ENCODE measurements around the gene MAST4.

Gene MAST4

DNA sequence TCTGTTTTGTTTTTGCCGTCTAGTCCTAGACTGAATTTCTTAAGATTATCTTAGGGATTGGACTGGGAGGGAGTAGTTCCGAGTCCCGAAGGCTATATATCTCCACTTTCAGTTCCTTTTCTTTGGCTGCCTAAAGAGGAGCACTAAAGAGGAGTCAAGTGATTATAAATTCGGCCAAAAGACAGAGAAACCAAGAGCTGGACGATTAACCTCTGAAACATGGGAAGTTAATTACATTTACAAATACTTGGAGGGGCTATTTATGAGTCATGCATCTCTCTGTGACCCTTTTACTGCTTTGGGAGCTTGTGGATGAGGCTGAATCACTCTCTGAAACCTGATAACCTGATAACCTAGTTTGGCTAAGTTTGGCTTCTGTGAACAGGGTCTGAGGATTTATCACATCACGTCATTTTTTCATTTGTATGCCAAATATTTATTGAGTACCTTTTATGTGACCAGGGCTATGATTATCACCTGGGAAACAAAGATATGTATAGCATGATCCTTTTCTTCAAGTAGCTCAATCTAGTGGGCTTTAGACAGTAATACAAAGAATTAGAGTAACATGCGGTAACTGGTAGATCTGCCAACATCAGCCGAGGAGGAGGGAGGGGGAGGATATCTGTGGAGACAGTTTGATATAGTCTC lies 419.5 kb downstream of the MAST4 start (continued):
- TF ChIP-seq SP3 (tag by site-specific recombination; IDR thresholded peaks at IDR 0.05) (0 out of 2 replicates have a peak, but pooled peaks have one; percentile 43), ZBTB26 (tag by site-specific recombination; optimal IDR thresholded peaks at IDR 0.05) (no peak), ZNF292 (tag by site-specific recombination; IDR thresholded peaks at IDR 0.05; ENCODE audit: borderline replicate concordance, low read depth) (no peak), HOXA7 (CRISPR knock-in tag; IDR thresholded peaks at IDR 0.05; ENCODE audit: borderline replicate concordance) (no peak), SALL2 (tag by site-specific recombination; IDR thresholded peaks at IDR 0.05; ENCODE audit: borderline replicate concordance) (no peak), YY1 (tag by site-specific recombination; IDR thresholded peaks at IDR 0.05) (no peak), ZNF544 (tag by site-specific recombination; IDR thresholded peaks at IDR 0.05) (no peak), ZNF768 (tag by site-specific recombination; IDR thresholded peaks at IDR 0.05) (no peak), ZNF664 (tag by site-specific recombination; IDR thresholded peaks at IDR 0.05) (peak; percentile 58), GLIS1 (tag by site-specific recombination; IDR thresholded peaks at IDR 0.05) (no peak; the same call in 1 of the 2 replicates), SETDB1 (IDR thresholded peaks at IDR 0.05; ENCODE audit: insufficient read length, low read length) (no peak), ZNF654 (tag by site-specific recombination; IDR thresholded peaks at IDR 0.05; ENCODE audit: low read depth) (no peak), ZNF830 (tag by site-specific recombination; IDR thresholded peaks at IDR 0.05; ENCODE audit: low read depth) (no peak), ZNF433 (tag by site-specific recombination; IDR thresholded peaks at IDR 0.05; ENCODE audit: low read depth) (no peak), PATZ1 (tag by site-specific recombination; IDR thresholded peaks at IDR 0.05) (peak; percentile 87), ZNF37A (tag by site-specific recombination; IDR thresholded peaks at IDR 0.05) (no peak), ZNF626 (tag by site-specific recombination; IDR thresholded peaks at IDR 0.05) (no peak), ZNF555 (tag by site-specific recombination; conservative IDR thresholded peaks at IDR 0.05) (no peak), ZBTB48 (tag by site-specific recombination; IDR thresholded peaks at IDR 0.05) (no peak; the same call in 1 of the 2 replicates), ZNF148 (tag by site-specific recombination; IDR thresholded peaks at IDR 0.05; ENCODE audit: borderline replicate concordance) (no peak), ZBTB21 (tag by site-specific recombination; IDR thresholded peaks at IDR 0.05) (peak; percentile 90), ZNF138 (tag by site-specific recombination; IDR thresholded peaks at IDR 0.05; ENCODE audit: borderline replicate concordance) (no peak)
- TF ChIP-seq, protein P1, sequence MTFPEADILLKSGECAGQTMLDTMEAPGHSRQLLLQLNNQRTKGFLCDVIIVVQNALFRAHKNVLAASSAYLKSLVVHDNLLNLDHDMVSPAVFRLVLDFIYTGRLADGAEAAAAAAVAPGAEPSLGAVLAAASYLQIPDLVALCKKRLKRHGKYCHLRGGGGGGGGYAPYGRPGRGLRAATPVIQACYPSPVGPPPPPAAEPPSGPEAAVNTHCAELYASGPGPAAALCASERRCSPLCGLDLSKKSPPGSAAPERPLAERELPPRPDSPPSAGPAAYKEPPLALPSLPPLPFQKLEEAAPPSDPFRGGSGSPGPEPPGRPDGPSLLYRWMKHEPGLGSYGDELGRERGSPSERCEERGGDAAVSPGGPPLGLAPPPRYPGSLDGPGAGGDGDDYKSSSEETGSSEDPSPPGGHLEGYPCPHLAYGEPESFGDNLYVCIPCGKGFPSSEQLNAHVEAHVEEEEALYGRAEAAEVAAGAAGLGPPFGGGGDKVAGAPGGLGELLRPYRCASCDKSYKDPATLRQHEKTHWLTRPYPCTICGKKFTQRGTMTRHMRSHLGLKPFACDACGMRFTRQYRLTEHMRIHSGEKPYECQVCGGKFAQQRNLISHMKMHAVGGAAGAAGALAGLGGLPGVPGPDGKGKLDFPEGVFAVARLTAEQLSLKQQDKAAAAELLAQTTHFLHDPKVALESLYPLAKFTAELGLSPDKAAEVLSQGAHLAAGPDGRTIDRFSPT (tag by site-specific recombination; IDR thresholded peaks at IDR 0.05), result peak; percentile 98
- TF ChIP-seq, protein P2, sequence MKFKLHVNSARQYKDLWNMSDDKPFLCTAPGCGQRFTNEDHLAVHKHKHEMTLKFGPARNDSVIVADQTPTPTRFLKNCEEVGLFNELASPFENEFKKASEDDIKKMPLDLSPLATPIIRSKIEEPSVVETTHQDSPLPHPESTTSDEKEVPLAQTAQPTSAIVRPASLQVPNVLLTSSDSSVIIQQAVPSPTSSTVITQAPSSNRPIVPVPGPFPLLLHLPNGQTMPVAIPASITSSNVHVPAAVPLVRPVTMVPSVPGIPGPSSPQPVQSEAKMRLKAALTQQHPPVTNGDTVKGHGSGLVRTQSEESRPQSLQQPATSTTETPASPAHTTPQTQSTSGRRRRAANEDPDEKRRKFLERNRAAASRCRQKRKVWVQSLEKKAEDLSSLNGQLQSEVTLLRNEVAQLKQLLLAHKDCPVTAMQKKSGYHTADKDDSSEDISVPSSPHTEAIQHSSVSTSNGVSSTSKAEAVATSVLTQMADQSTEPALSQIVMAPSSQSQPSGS (tag by site-specific recombination; IDR thresholded peaks at IDR 0.05; ENCODE audit: low read depth), result peak; percentile 98
- TF ChIP-seq, protein P3, sequence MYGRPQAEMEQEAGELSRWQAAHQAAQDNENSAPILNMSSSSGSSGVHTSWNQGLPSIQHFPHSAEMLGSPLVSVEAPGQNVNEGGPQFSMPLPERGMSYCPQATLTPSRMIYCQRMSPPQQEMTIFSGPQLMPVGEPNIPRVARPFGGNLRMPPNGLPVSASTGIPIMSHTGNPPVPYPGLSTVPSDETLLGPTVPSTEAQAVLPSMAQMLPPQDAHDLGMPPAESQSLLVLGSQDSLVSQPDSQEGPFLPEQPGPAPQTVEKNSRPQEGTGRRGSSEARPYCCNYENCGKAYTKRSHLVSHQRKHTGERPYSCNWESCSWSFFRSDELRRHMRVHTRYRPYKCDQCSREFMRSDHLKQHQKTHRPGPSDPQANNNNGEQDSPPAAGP (tag by site-specific recombination; IDR thresholded peaks at IDR 0.05), result peak; percentile 62; the same call in 1 of the 2 replicates
- TF ChIP-seq, protein P4, sequence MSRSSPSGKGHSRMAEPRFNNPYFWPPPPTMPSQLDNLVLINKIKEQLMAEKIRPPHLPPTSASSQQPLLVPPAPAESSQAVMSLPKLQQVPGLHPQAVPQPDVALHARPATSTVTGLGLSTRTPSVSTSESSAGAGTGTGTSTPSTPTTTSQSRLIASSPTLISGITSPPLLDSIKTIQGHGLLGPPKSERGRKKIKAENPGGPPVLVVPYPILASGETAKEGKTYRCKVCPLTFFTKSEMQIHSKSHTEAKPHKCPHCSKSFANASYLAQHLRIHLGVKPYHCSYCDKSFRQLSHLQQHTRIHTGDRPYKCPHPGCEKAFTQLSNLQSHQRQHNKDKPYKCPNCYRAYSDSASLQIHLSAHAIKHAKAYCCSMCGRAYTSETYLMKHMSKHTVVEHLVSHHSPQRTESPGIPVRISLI (tag by site-specific recombination; IDR thresholded peaks at IDR 0.05), result peak; percentile 72; the same call in 1 of the 2 replicates
